GM21381 (cell line): ENCODE measurements around the gene SSH2.
"Not testable (repeated sequence)": the region's sequence is repeated elsewhere in the genome, so short reads cannot be mapped to it uniquely, and the experiment has no call there.

ENCODE experiments used
- ATAC-seq: cut with Tn5 transposase; IDR thresholded peaks from one replicate; pipeline ENCODE4 v1.9.1; 2021; ENCODE audit warnings: mild to moderate bottlenecking, moderate library complexity; ENCODE audit not compliant: unreplicated experiment

Gene SSH2

GRCh38 chr17:29881256-29881655 lies 48.8 kb downstream of the SSH2 start:
- no peak for ATAC-seq

GRCh38 chr17:29880031-29880430 lies 50.0 kb downstream of the SSH2 start:
- no peak for ATAC-seq

GRCh38 chr17:29874931-29875596 lies 55.0 kb downstream of the SSH2 start:
- ATAC-seq: no peak

- ATAC-seq: not testable (repeated sequence)
Observed at GRCh38 chr17:29874358-29874757, 55.7 kb downstream of the SSH2 start.

- no peak for ATAC-seq
Observed at GRCh38 chr17:29873476-29873875, 56.6 kb downstream of the SSH2 start.

GRCh38 chr17:29870836-29871465 lies 59.1 kb downstream of the SSH2 start:
- no peak for ATAC-seq

- ATAC-seq: no peak
Observed at GRCh38 chr17:29867643-29868181, 62.3 kb downstream of the SSH2 start.

- no peak for ATAC-seq
Observed at GRCh38 chr17:29866746-29867404, 63.2 kb downstream of the SSH2 start.

GRCh38 chr17:29864615-29865014 lies 65.4 kb downstream of the SSH2 start:
- ATAC-seq: no peak

- ATAC-seq: not testable (repeated sequence)
Observed at GRCh38 chr17:29864123-29864522, 65.9 kb downstream of the SSH2 start.

- ATAC-seq: no peak
Observed at GRCh38 chr17:29862951-29863350, 67.1 kb downstream of the SSH2 start.

- no peak for ATAC-seq
Observed at GRCh38 chr17:29862127-29862526, 67.9 kb downstream of the SSH2 start.

GRCh38 chr17:29859445-29859844 lies 70.6 kb downstream of the SSH2 start:
- ATAC-seq: not testable (repeated sequence)

GRCh38 chr17:29857823-29858222 lies 72.2 kb downstream of the SSH2 start:
- no peak for ATAC-seq

GRCh38 chr17:29857105-29857504 lies 72.9 kb downstream of the SSH2 start:
- ATAC-seq: not testable (repeated sequence)

- no peak for ATAC-seq
Observed at GRCh38 chr17:29855686-29856085, 74.3 kb downstream of the SSH2 start.

- no peak for ATAC-seq
Observed at GRCh38 chr17:29848737-29849136, 81.3 kb downstream of the SSH2 start.

- ATAC-seq: no peak
Observed at GRCh38 chr17:29847527-29848400, 82.3 kb downstream of the SSH2 start.

- no peak for ATAC-seq
Observed at GRCh38 chr17:29847118-29847517, 82.9 kb downstream of the SSH2 start.

- no peak for ATAC-seq
Observed at GRCh38 chr17:29846298-29846697, 83.7 kb downstream of the SSH2 start.
